ENCODE measurements around the gene PRKCA.

DNA sequence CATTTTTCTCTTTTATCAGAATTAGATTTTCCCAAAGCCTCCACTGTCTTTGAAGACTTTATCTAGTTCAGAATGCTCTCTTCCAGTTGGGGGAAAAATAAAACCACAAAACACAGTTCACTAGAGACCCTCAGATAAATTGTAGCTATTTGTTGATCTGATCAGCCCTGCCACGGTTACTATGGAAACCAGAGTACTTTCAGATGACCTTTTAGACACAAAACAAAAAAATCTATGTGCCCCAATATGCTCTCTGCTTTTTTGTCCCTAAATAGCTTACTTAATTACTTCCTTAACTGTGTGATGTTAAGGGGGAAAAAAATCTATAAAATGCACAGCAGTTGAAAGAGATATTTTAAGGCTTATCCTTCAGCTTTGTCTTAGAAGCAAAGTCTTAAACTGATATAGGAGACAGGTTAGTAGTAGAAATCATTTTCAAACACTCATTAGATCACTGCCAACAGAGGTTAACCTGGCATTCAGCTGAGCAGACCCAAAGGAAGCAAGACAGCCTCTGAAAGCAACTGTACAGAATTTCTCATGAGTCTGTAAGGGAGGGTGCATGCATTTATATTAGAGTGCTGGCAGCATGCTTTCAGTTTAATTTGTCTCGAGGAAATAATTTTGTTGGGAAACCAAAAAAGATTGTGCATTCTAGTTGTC, 402.6 kb downstream of the PRKCA start:
- TF ChIP-seq, protein P1, sequence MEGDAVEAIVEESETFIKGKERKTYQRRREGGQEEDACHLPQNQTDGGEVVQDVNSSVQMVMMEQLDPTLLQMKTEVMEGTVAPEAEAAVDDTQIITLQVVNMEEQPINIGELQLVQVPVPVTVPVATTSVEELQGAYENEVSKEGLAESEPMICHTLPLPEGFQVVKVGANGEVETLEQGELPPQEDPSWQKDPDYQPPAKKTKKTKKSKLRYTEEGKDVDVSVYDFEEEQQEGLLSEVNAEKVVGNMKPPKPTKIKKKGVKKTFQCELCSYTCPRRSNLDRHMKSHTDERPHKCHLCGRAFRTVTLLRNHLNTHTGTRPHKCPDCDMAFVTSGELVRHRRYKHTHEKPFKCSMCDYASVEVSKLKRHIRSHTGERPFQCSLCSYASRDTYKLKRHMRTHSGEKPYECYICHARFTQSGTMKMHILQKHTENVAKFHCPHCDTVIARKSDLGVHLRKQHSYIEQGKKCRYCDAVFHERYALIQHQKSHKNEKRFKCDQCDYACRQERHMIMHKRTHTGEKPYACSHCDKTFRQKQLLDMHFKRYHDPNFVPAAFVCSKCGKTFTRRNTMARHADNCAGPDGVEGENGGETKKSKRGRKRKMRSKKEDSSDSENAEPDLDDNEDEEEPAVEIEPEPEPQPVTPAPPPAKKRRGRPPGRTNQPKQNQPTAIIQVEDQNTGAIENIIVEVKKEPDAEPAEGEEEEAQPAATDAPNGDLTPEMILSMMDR (IDR thresholded peaks at IDR 0.05): no peak
- TF ChIP-seq POLR2AphosphoS5 (IDR thresholded peaks at IDR 0.05): no peak
